KBM-7 (cell line): Measurements from ENCODE around the gene DIPK1A.

Experiments
- DNase-seq: peaks from one replicate; pipeline ENCODE4 v3.0.0-alpha.2; 2015
- in situ Hi-C: fragments of 300-500 bp; cut with MboI; formaldehyde crosslinking; loops from 2 replicates; pipeline ENCODE4 v1.14.3; 2020; ENCODE audit warnings: low sequenced_read_pairs, low pct_unique_long_range_greater_than_20kb, mixed read lengths

The DIPK1A gene

DNA sequence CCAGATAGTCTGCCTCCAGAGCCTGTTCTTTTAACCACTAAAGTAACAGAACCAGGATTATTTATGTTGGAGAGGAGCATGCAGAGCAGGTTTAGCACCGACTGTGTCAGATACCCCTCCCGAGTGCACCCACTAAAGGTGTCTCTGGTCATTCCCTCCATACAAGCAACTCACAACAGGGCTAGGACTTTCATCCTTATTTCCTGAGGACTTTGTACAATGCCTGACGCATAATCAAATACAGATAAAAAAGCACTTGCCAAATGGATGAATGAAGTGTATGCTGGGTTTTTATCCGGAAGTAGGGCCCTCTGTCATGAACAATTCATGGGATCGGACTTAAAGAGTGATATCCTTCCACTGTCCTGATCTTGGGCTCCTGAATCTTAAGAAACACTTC is 103.4 kb downstream of the DIPK1A start:
- in situ Hi-C loops: loop anchor here (25.0 kb wide), 1 partner anchor 129 kb away; no protein-coding TSS in a partner anchor
- DNase-seq: no peak

DNA sequence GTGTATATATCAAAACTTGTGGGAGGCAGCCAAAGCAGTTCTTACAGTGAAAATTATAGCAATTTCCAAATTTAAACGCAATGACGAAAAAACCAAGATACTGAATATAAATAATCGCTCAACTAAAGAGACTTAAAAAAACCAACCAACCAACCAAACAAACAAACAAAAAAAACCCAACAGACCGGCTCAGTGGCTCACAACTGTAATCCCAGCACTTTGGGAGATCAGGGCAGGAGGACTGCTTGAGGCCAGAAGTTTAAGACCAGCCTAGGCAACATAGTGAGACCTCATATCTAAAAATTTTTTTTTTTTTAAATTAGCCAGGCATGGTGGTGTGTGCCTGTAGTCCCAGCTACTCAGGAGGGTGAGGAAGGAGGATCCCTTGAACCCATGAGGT is 106.0 kb downstream of the DIPK1A start:
- DNase-seq: no peak
- in situ Hi-C loops: loop anchor here (25.0 kb wide), 1 partner anchor 132 kb away; no protein-coding TSS in a partner anchor

DNA sequence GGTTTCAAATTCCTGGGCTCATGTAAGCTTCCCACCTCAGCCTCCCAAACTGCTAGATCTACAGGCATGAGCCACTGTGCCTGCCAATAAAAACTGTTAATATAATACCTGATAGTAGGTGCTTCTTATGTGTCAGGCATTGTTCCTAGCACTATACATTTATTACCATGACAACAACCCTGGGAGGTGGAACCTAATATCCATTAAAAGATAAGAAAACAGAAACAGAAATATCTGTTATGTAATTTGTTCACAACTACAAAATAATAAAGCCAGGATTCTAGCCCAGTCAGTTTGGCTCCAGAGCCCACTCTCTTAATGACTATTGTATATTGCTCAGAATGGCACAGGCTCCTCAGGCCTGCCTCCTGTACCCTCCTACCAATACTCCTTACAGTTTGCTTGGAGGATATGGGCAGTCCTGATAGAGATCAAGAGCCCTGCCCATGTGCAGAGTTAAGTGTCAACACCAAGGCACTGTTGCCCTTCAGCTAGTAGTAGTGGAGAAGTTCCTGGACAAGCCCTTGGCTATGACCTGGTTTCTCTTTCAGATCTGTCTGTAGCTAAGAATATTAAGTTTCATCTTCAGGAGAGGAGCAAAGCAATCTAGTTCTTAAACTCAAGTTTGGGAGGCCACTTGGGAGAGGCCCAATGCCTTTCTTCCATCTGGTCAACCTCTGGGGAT is 107.0 kb downstream of the DIPK1A start:
- in situ Hi-C loops: loop anchor here (25.0 kb wide), 1 partner anchor 133 kb away; no protein-coding TSS in a partner anchor
- DNase-seq: no peak

DNA sequence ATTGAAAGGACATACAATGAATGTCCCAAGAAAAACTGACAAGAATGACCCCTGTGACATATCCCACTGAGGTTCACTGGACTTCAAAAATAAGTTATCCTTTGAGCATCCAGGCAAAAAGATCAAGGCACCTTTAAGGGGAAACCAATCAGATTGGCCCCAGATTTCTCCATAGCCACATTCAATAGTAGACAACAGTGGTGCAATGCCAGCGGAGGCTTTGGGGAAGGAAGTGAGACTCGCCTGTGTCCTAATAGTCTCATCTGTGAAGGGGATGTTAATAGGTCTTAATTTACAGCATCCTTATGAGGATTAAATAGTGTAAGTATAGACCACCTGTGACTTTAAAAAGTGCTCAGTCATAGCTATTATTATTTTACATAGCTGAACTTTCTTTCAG is 108.0 kb downstream of the DIPK1A start:
- in situ Hi-C loops: loop anchor here (25.0 kb wide), 1 partner anchor 134 kb away; no protein-coding TSS in a partner anchor
- DNase-seq: no peak

DNA sequence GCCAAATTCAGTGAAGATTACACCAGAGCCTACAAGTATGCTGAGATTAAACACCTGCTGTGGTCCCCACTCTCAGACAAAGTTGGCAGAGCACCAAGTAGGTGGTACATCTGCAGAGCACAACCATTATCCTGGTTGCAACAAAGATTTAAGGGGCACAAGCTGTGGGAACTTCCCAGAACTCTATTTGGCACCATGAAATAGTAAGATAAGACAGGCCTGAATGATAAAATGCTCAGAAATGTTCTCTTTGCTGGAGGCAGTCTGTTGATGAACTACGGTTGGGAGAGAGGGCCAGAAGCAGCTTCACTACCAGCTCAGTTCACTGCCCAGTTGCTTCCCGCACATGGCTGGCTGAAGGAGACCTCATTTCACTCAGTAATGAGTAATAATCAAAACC is 109.5 kb downstream of the DIPK1A start:
- in situ Hi-C loops: loop anchor here (25.0 kb wide), 1 partner anchor 136 kb away; no protein-coding TSS in a partner anchor
- no peak for DNase-seq

DNA sequence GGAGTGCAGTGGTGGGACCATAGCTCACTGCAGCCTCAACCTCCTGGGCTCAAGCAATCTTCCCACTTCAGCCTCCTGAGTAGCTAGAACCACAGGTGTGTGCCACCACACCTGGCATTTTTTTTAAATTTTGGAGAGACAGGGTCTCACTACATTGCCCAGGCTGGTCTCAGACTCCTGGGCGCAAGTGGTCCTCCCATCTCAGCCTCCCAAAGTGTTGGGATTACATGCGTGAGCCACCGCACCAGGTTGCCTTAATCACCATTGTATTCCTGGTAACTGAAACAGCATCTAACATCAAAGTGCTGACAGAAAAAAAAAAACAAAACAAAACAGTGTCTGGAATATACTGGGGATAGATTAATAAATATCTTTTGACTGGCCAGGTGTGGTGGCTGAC is 111.2 kb downstream of the DIPK1A start:
- no peak for DNase-seq
- in situ Hi-C loops: loop anchor here (25.0 kb wide), 1 partner anchor 137 kb away; no protein-coding TSS in a partner anchor

DNA sequence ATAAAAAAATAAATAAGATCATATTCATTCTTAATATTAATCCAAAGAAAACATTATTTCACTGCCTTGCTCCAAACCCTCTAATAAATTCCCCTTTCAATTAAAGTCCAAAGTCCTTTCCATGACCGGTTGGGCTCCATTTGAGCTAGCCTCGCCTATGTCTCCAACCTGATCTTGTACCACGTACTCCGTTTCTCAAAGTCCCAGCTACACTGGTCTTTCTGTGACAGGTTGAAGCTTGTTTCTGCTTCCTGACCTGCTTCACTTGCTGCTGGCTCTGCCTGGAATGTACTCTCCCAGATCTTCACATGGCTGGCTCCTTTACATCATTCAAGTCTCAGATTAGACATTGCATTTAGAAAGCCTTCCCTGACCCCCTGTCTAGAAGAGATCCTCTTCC is 113.1 kb downstream of the DIPK1A start:
- in situ Hi-C loops: no loop called here
- DNase-seq: no peak

DNA sequence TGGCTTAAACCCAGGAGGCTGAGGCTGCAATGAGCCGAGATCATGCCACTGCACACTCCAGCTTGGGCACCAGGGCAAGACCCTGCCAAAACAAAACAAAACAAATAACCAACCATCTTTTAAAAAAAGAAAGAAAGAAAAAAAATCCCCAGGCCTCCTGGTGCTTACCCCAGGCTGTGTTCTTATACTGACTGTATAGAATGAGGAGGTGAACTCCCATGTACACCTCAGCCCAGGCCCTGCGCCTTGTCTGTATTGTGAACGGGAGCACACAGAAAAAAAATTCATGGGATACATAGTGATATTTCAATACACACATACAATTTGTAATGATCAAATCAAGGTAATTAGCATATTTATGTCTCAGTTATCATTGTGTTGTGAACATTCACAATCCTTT is 115.4 kb downstream of the DIPK1A start:
- no peak for DNase-seq
- in situ Hi-C loops: no loop called here

DNA sequence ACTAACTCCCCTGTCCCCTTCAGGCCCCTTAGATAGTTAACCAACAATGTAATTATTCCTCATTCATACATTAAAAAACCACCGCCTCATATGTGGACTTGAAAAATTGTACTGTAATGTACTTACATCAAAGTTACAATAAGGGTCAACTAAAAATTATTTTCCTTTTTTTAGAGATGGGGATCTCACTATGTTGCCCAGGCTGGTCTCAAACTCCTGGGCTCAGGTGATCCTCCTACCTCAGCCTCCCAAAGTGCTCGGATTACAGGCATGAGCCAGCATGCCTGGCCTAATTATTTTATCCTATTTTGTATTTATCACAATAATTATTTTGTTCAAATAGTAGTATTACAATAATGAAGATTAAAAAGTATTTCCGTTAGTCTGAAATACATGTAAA is 116.8 kb downstream of the DIPK1A start:
- DNase-seq: no peak
- in situ Hi-C loops: no loop called here

DNA sequence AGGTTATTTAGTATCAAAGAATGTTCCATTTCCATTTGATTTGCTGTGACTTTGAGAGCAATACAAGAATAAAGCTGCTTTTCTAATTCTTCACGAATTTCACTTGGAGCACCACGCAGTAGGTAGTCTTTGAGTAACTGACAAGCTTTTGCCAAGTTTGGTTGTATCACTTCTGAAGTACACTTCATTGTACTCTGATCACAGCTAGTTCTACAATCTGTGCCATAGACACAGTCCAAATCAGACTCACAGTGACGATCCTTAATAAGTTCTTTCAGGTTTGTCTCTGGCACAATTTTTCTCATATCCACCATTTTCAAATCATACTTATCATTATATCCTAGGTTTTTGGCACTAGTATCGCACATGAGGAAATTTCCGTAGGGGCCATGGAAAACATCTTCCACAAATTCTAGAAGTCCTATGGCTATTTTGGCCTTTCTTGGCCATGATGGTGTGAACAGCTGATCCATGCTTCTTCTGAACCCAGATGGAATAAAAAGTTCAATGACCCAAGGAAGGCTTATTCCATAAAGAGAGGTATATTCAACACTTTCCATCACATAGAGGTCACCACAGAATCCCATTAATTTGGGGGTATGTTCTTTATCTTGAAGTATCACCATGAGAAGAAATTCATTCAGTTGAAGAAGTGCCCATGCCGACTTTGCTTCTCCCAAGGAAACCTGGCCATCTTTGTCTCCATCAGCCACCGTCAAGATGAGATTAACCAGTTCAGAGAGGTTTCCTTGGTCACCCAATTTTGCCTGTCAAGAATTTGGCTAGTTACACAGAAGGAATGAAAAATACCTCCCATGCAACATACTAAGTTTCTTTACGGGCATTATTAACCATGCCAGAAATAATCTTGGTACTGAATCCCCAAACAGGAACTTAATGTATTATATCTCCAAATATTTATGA is 117.6 kb downstream of the DIPK1A start:
- in situ Hi-C loops: no loop called here
- DNase-seq: no peak

DNA sequence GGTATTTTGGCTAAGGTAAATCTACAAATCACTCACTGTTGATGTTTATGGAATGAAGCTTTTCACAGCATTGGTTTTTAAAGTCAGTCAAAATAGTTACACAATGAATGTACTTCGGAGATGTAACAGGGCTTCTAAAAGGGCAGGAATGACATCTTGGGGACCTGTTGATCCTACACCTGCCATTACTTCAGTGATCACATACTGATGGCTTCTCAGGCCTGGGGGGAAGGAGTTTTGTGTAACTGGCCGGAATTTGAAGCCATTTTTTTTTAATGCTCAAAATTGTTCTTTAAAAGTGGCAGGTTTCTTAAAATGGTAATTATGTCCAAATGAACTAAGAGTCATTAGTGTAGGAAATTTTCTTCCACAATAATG is 118.2 kb downstream of the DIPK1A start:
- in situ Hi-C loops: no loop called here
- no peak for DNase-seq

DNA sequence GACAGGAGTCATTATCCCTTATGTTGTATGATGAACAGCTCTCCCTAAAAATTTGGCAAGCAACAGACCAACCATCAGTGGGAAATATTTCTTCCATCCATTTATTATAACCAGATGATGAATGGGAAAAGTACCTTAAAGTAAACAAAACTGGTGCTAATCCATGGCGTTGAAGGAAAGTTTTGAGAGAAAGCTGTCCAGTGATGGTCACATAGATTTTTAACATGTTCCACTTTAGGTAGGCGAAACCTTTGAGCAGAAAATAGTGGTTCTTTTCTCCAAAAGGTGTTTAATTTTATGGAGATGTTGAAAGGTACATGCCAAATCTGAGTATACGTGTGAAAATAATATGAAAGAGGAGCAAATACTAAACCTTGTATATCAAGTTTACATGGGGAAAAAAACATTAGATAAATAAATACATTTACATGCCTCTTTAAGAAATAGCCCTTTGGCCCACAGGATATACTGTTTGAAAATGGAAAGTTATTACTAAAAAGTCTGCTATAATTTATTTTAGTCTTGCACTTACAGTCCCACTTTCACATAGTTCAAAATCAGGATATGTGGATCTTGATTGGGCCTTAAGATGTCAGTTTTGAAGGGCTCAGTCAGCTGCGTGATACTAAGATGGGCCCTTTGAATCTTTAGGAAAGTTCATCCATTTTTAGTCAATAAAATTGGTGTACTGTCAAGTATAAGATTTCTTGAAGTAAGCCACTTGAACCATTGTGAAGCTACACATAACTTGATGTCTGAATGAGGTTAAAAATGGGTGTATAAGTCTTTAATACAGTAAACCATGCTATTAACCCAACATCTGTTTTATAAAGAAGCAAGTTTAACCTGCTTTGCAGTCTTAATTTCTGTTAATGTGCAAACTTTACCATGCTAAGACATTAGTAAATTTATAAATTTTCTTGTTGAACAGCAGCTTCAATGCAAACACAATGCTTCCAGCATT is 118.9 kb downstream of the DIPK1A start:
- in situ Hi-C loops: no loop called here
- no peak for DNase-seq

DNA sequence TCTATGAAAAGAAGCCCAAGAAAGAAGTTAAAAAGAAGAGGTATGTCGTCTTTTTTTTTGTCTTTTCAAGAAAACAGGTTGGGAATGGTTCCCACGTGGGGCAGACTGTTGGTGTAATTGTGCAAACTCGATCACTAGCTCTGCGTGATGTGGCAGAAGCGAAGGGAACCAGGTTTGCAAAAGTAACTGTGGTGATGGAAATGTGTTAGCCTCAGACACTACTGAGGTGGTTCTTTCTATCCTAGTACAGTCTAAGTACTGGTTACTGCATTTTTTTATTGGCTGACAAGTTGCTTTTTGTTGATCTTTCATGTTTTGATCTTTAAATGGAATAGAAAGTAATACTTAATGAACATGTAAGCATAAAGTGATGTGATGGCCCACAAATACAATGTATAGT is 120.7 kb downstream of the DIPK1A start:
- DNase-seq: no peak
- in situ Hi-C loops: no loop called here

DNA sequence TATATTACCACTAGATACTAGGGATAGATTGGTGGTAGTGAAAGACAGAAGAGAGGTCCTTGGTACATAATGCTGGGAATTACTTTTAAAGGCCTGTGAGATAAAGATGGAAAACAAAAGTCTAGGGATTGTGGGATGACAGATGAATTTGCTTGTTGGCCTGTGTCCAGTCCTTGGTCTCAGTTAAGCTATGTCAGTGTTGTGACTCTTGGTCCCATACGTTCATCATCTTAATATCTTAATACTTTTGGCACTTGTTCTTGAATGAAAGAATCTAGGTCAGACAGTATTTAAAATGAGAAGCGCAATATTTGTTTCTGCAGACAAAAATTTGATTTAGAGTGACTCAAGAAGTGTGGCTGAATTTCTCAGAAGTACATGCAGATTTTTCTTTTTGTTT is 121.8 kb downstream of the DIPK1A start:
- in situ Hi-C loops: no loop called here
- no peak for DNase-seq

DNA sequence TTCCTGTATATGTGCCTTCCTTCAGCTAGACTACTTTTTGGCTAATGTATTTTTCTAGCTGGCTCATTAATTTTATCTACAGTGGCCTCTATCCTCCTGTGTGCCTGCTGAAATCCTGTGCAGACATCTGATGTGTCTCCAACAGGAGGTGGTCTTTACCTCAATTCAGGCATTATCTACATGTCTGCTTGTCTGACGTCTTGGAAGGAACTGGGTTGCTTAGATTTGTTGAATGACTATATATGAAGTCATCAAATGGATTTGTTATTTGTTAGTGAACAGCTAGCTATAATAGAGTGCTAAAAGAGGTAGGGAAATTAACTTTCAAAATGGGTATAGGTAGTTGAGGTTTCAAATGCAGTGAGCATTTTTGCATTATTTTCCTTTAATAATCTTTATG is 122.7 kb downstream of the DIPK1A start:
- in situ Hi-C loops: no loop called here
- no peak for DNase-seq

DNA sequence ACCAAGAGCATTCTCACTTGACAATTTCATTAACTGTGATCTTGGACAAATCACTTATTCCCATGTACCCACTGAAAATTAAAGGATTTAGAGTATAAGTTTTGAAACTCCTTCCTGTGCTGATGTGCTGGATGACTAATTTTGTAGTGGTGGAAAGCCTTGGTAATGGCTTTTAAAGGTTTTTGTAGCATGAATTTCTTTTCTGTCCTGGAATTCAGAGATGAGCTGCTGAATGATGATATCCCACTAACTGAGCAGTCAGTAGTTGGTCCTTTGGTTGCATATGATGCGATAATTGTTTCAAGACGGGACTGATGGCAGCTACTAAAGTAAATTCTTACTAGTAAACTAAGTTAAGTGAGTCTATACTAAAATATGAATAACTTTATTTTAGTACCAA is 124.2 kb downstream of the DIPK1A start:
- in situ Hi-C loops: no loop called here
- DNase-seq: no peak

DNA sequence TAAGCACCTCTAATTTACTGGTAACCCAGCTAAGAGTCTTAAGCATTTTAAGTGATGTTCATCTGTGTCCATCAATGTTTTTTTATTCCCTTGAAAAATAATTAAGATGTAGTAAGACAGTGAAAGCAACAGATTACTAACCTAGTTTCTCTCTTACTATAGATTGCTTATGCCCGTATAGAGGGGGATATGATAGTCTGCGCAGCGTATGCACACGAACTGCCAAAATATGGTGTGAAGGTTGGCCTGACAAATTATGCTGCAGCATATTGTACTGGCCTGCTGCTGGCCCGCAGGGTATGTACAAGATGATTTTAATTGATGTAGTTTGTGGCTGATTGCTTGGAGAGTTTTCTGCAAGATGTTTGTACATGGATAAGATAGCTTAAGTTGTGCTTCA is 126.6 kb downstream of the DIPK1A start:
- in situ Hi-C loops: no loop called here
- DNase-seq: no peak

DNA sequence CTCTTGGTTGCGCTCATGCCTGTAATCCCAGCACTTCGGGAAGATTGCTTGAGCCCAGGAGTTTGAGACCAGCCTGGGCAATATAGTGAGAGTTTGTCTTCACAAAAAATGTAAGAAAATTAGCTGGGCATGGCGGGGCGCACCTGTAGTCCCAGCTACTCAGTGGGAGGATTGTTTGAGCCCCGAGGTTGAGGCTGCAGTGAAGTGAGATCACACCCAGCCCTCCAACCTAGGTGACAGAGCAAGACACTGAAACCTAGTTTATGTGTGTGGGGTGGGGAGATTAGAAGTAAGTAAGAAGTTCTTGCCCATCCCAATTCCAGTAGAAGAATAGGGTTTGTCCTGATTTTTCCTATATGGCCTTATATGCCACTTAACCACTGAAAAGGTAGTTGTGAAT is 127.4 kb downstream of the DIPK1A start:
- DNase-seq: no peak
- in situ Hi-C loops: no loop called here

DNA sequence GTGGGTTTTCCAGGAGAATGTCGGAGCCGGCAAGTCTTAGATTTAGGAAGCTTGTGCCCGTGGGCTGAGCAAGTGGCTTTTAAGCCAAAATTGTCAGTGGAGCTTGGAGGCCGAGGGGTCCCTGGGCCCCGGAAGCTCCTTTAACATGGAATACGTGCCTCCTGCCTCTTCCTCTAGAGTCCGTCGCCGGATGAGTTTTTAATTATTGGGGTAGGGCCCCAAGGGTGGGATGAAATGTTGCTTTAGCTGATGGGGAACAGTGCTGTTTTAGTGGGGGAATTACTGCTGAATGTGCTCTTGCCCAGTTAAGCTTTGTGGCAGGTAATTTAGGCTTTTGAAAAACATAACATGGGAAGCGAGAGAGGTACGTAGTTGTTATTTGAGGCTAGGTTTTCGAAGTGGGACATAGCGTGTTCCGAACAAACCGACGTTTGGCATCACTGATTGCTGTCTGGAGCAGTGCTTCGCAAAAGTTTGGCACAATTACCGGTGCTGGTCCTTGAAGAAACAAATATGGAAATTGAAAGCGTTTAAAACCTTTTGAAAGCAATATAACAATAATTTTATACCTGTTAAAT is 128.6 kb downstream of the DIPK1A start:
- DNase-seq: no peak
- in situ Hi-C loops: no loop called here
